ENCODE measurements around the gene ANP32A.

- TF ChIP-seq CTCF (IDR thresholded peaks at IDR 0.05) (no peak), POLR2A (IDR thresholded peaks at IDR 0.05) (no peak), EP300 (IDR thresholded peaks at IDR 0.05) (no peak)
Observed at GRCh38 chr15:68749793-68750192, 70.9 kb downstream of the ANP32A start.
